HepG2 (cell line): ENCODE results near the gene ITM2B. TPM values are rescaled to one million over a fixed set of nuclear protein-coding genes. Genes with fewer than 3 reads are reported as not detected.

ENCODE experiments used
- AGO1 ChIP-seq: fragments of 200-400 bp; formaldehyde crosslinking; IDR thresholded peaks from 2 replicates; pipeline ENCODE4 v1.6.1; 2017; ENCODE audit warnings: mild to moderate bottlenecking, low read depth, low read length, moderate library complexity; ENCODE audit not compliant: poor library complexity, severe bottlenecking
- CREB3 ChIP-seq: sonication (generic); formaldehyde crosslinking; IDR thresholded peaks from 2 replicates; pipeline ENCODE4 v1.5.0; 2020; ENCODE audit warnings: missing genetic modification reagents
- DMAP1 ChIP-seq: IDR thresholded peaks from 2 replicates; pipeline ENCODE4 v1.6.1; 2016
- FOXP4 ChIP-seq: sonication (generic); formaldehyde crosslinking; IDR thresholded peaks from 2 replicates; pipeline ENCODE4 v1.4.0; 2020; ENCODE audit warnings: missing genetic modification reagents
- GABPB1 ChIP-seq: IDR thresholded peaks from 2 replicates; pipeline ENCODE4 v1.6.1; 2016; ENCODE audit warnings: mild to moderate bottlenecking, missing genetic modification reagents, moderate library complexity, missing compliant biosample characterization
- HNRNPL ChIP-seq: fragments of 200-400 bp; formaldehyde crosslinking; IDR thresholded peaks from 2 replicates; pipeline ENCODE4 v1.6.1; 2017; ENCODE audit warnings: mild to moderate bottlenecking, low read depth, low read length
- MXI1 ChIP-seq: IDR thresholded peaks from 3 replicates; pipeline ENCODE4 v1.6.1; 2012; ENCODE audit warnings: low read depth, low read length, inconsistent platforms, borderline replicate concordance
- RFXANK ChIP-seq: IDR thresholded peaks from 2 replicates; pipeline ENCODE4 v1.6.1; 2016
- SKIL ChIP-seq: sonication (generic); formaldehyde crosslinking; IDR thresholded peaks from 2 replicates; pipeline ENCODE4 v1.8.0; 2022; ENCODE audit warnings: missing genetic modification reagents, mild to moderate bottlenecking, moderate library complexity, borderline replicate concordance
- STAT5B ChIP-seq: sonication (generic); formaldehyde crosslinking; IDR thresholded peaks from 2 replicates; pipeline ENCODE4 v1.4.0; 2020; ENCODE audit warnings: missing genetic modification reagents
- XBP1 ChIP-seq: sonication (generic); formaldehyde crosslinking; IDR thresholded peaks from 2 replicates; pipeline ENCODE4 v1.5.0; 2020; ENCODE audit warnings: missing genetic modification reagents
- ZMAT5 ChIP-seq: sonication (generic); formaldehyde crosslinking; IDR thresholded peaks from 2 replicates; pipeline ENCODE4 v1.5.0; 2020; ENCODE audit warnings: mild to moderate bottlenecking, low read depth, missing genetic modification reagents, borderline replicate concordance
- ZNF225 ChIP-seq: sonication (generic); formaldehyde crosslinking; IDR thresholded peaks from 2 replicates; pipeline ENCODE4 v1.4.0; 2020; ENCODE audit warnings: mild to moderate bottlenecking, missing genetic modification reagents
- ZNF318 ChIP-seq: sonication (generic); formaldehyde crosslinking; IDR thresholded peaks from 2 replicates; pipeline ENCODE4 v1.4.0; 2020; ENCODE audit warnings: mild to moderate bottlenecking, missing genetic modification reagents
- ZNF724P ChIP-seq: sonication (generic); formaldehyde crosslinking; IDR thresholded peaks from 2 replicates; pipeline ENCODE4 v1.8.0; 2022; ENCODE audit warnings: missing genetic modification reagents, borderline replicate concordance
- polyA plus RNA-seq, 8 experiments: library from polyadenylated mRNA; depleted of rRNA in 3 of 8; stranded (reverse) in 7 of 8; unstranded in 1 of 8; fragments of >200 nt; fragmentation: Illumina TruSeq in 4 of 8; extraction: Trizol in 4 of 8; gene quantifications; 2 replicates each; pipeline versions ENCODE4 v1.2.1 to v1.2.3, GENCODE V29; 2011 to 2016; ENCODE audit warnings: low read depth in 4 of 8, missing spikeins in 1 of 8, mixed read lengths in 1 of 8; ENCODE audit not compliant: insufficient read depth in 1 of 8
- total RNA-seq, 5 experiments: library from RNA; depleted of rRNA; stranded (reverse); fragments of >200 nt; fragmentation: Illumina TruSeq; extraction: Trizol; gene quantifications; 2 replicates each; pipeline ENCODE4 v1.2.3, GENCODE V29; 2016; ENCODE audit warnings: low read depth in 1 of 5

Gene ITM2B
- total and polyA plus RNA-seq, 2 of the 13 experiments (the other 11 are each of a cell fraction or from before 2014, with no cell fraction given), result 158 to 373 TPM

GRCh38 chr13:48233046-48233888 lies at the start of gene ITM2B (continued):
- 0 out of 2 replicates have a peak, but pooled peaks have one; percentile 18 for TF ChIP-seq SKIL
- TF ChIP-seq HNRNPL, result no peak
- TF ChIP-seq RFXANK, result no peak
- peak; percentile 50; the same call in 1 of the 2 replicates for TF ChIP-seq GABPB1 (CRISPR knock-in tag)
- 0 out of 3 replicates have a peak, but pooled peaks have one; percentile 26 for TF ChIP-seq MXI1
- TF ChIP-seq ZNF318 (CRISPR knock-in tag), result no peak
- no peak for TF ChIP-seq CREB3
- no peak for TF ChIP-seq STAT5B
- TF ChIP-seq ZMAT5, result no peak
- TF ChIP-seq ZNF724P (CRISPR knock-in tag), result no peak
- peak; percentile 10; the same call in 1 of the 2 replicates for TF ChIP-seq FOXP4 (CRISPR knock-in tag)
- no peak for TF ChIP-seq ZNF225 (CRISPR knock-in tag)
- TF ChIP-seq DMAP1 (CRISPR knock-in tag), result no peak
- TF ChIP-seq AGO1, result peak; percentile 35
- TF ChIP-seq XBP1 (CRISPR knock-in tag), result no peak
